ENCODE results near the gene THOC6.
"Not testable (repeated sequence)": the region's sequence is repeated elsewhere in the genome, so short reads cannot be mapped to it uniquely, and the experiment has no call there.

- TF ChIP-seq CTCF (IDR thresholded peaks at IDR 0.05); POLR2A (IDR thresholded peaks at IDR 0.05); EP300 (IDR thresholded peaks at IDR 0.05; ENCODE audit: low read depth); POLR2AphosphoS5 (IDR thresholded peaks at IDR 0.05): not testable (repeated sequence)
Measured at GRCh38 chr16:3053330-3053710, 29.5 kb downstream of the THOC6 start.

All from transverse colon (tissue), 4 donors.